ENCODE results near the gene BLNK.
"Not testable (repeated sequence)": the region's sequence is repeated elsewhere in the genome, so short reads cannot be mapped to it uniquely, and the experiment has no call there.

DNA sequence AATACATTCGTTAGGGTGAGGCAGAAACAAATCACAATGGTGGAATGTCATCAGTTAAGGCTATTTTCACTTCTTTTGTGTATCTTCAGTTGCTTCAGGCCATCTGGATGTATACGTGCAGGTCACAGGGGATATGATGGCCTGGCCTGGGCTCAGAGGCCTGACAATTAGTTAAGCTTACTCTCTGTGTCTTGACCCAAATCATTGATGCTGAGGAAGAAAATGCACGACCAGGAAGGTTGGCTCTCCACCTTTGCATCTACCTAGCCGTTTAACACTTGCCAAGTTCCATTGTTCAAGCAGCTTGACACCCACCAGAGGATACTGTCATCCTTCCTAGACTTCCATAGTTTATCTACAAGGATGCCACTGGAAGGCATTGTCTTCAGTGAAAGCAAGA lies 37.5 kb upstream of the BLNK start:
- TF ChIP-seq EZH2phosphoT487 (IDR thresholded peaks at IDR 0.05; ENCODE audit: low read depth): not testable (repeated sequence)
- TF ChIP-seq, protein P1, sequence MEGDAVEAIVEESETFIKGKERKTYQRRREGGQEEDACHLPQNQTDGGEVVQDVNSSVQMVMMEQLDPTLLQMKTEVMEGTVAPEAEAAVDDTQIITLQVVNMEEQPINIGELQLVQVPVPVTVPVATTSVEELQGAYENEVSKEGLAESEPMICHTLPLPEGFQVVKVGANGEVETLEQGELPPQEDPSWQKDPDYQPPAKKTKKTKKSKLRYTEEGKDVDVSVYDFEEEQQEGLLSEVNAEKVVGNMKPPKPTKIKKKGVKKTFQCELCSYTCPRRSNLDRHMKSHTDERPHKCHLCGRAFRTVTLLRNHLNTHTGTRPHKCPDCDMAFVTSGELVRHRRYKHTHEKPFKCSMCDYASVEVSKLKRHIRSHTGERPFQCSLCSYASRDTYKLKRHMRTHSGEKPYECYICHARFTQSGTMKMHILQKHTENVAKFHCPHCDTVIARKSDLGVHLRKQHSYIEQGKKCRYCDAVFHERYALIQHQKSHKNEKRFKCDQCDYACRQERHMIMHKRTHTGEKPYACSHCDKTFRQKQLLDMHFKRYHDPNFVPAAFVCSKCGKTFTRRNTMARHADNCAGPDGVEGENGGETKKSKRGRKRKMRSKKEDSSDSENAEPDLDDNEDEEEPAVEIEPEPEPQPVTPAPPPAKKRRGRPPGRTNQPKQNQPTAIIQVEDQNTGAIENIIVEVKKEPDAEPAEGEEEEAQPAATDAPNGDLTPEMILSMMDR (IDR thresholded peaks at IDR 0.05; ENCODE audit: low read depth, low read length): not testable (repeated sequence)
